Activated CD4-positive, CD25-positive, alpha-beta regulatory T cell treated with anti-CD3 and anti-CD28 coated beads, Interleukin-2, amount 50 U/mL, for 72 hours (primary cell): ENCODE data around the gene MPPED1.

Source experiments
- DNase-seq: peaks from one replicate; pipeline ENCODE4 v3.0.0; 2021

The MPPED1 gene

DNA sequence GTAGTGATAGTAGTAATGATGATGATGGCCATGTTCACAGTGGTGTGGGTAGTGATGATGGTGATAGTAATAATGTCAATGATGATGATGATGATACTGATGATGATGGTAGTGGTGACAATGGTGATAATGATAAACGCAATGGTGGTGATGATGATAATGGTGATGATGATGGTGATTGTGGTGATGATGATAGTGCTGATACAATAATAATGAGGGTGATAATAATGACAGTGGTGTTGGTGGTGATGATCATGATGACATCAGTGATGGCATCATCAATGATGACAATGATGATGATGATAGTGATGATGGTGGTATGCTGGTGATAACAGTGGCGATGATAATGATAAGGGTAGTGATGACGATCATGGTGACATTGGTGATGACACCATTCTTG lies 92.3 kb downstream of the MPPED1 start:
- DNase-seq: no peak

DNA sequence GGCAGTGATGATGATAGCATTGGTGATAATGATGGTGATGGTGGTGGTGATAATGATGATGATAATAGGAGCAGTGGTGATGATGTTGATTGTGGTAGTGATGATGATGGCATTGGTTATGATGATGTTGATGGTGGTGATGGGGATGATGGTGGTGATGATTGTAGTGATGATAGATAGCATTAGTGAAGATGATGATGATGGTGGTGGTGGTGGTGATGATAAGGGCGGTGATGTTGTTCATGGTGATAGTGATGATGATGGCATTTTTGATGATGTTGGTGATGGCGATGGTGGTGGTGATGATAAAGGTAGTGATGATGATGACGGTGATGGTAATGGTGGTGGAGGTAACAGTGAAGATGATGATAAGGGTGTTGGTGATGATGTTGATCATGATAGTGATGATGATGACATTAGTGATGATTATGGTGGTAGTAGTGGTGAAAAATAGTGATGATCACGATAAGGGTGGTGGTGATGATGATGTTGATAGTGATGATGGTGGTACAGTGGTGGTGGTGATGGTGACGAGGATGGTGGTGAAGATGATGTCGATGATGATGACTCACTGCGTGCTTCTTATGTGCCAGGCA lies 93.0 kb downstream of the MPPED1 start:
- no peak for DNase-seq

DNA sequence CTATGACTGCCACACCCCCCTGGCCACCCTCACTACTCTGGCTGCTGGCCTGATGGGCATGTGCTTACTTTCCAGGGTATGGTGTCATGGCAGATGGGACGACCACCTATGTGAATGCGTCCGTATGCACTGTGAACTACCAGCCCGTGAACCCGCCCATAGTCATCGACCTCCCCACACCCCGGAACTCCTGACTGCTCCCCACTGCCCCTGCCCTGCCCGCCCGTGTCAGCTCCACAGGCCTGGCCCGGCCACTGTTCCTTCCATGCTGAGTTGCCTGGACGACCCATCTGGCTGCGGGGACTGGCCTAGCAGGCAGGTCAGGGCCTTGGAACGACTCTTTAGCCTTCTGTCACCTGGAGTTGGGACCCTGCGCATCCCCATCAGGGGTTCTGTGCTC lies 93.6 kb downstream of the MPPED1 start:
- no peak for DNase-seq

DNA sequence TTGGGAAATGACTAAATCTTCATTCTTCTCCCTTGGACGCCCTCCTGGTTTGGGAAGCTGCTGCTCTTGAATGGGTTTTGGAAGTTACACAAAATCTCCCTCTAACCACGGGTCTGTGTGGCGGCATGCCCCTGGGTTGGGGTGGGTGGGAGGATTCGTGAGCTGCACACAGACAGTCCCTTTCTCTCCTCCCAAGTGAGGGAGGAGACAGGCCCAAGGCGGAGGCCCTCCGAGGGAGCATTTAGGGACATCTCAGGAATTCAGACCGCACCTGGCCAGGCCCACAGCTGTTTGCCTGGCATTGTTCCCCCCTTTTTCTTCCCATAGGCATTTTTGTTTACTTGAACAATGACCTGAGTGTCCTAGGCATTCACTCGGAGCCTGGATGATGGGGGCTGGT lies 94.1 kb downstream of the MPPED1 start:
- DNase-seq: no peak

DNA sequence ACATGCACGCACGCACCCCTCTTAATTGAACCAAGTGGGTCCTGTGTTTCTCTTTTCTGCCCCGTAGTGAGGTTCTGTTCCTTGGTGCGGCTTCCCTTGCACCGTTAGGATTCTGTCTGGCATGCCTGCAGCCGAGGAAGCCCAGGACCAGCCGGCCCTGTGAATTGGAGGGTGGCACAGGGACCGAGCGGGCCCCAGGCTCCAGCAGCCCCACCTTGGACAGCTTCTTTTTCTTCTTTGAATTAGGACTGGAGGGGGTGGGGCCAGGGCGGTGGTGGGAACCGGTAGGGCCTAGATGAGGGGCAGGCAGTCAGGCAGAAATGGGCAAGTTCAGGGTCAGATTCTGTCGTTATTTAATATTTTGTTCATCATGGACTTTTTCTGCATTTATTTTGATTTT lies 94.7 kb downstream of the MPPED1 start:
- no peak for DNase-seq

DNA sequence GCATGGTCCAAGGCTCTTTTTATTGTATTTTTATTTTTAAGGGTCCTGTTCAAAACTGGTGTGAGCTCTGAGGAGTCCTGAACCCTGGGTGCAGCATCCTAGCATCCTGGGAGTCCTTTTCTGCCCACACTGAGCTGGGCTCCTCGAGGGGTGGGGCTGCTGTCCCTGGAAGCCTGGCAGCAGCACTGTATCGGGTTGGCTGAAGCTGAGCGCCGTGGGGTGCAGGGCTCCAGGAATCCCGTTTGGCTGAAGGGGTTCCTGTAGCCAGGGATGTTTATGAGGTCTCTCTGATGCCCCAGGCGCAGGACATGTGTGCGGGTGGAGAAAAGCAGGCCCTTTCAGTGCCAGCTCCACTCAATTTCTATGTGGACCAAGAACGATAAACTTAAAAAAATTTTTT lies 95.4 kb downstream of the MPPED1 start:
- no peak for DNase-seq

DNA sequence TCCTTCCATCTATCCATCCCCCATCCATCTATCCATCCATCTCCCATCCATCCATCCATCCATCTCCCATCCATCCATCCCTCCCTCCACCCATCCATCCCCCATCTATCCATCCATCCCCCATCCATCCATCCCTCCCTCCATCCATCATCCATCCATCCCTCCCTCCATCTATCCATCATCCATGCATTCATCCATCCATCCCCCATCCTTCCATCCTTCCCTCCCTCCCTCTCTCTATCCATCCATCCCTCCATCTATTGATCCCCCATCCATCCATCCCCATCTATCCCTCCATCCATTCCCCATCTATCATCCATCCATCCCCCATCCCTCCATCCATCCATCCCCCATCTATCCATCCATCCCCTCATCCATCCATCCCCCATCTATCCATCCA lies 96.7 kb downstream of the MPPED1 start:
- DNase-seq: no peak

DNA sequence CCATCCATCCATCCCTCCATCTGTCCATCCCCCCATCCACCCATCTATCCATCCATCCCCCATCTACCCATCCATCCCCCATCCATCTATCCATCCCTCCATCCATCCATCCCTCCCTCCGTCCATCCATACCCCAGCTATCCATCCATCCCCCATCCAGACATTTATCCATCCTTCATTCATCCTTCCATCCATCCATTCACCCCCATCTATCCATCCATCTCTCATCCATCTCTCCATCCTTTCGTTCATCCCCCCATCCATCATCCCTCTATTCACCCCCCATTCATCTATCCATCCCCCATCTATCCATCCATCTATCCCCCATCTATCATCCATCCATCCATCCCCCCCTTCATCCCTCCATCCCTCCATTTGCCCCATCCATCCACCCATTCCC lies 97.5 kb downstream of the MPPED1 start:
- DNase-seq: no peak

DNA sequence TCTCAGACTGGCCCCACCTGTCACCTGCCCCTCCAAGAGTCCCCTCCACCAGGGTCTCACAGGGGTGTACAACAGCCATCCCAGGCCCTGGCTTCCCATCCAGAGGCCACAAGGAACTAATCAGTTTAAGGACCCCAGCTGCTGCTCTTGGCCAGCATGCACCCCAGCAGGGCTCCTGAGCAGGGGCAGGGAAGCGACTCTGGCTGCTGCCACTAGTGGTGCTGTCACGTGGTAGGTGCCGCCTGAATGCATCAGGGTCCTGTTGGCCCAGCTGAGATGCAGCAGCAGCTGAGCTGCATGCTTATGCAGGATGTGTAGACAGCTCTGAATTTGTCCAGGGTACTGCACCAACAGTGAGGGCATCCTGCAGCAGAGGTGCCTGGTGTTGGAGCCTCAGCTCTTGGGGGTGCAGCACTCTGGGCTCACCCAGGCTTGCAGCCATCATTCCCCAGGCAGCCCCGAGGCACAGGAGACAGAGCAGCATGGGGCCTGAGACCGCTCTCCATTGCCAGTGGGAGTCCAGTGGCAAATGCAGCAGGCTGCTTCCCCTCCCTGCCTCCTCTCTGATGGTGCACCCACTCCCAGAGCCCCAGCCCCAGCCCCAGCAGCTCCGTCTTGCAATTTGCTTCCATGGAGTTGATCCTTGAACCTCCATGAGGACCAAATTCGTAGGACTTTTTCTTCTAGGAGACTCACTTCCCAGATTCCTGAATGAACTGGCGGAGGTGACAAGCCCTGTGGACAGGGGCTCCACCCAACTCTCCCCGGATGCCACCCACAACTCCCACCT lies 98.7 kb downstream of the MPPED1 start:
- DNase-seq: no peak

DNA sequence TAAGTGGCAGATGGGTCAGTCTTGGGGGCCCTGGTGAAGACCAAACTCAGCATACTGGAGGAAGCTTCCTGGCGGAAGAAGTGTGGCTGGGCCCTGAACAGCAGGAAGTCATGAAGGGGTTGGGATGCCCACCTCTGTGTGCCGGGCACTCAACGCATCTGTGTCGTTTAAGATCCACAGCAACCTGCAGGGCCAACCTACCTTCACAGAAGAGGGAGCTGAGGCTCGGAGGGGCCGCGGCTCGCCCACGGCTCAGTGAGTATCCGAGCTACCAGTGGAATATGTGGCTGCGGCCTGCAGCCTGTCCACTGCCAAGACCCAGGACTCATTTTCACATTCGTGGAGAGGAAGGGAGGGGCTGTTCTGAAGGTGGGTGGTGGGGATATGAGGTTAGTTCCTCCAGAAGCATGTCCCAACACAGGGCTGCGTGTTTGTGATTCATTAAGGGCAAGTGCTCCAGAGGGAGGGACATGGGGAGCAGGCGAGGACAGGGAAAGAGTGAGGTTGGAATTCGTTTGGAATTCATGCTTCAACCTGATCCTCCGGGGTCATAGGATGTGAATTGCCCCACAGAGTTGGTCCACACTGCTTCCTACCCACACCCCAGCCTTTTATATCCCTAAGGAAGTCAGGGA lies 99.6 kb downstream of the MPPED1 start:
- DNase-seq: no peak

DNA sequence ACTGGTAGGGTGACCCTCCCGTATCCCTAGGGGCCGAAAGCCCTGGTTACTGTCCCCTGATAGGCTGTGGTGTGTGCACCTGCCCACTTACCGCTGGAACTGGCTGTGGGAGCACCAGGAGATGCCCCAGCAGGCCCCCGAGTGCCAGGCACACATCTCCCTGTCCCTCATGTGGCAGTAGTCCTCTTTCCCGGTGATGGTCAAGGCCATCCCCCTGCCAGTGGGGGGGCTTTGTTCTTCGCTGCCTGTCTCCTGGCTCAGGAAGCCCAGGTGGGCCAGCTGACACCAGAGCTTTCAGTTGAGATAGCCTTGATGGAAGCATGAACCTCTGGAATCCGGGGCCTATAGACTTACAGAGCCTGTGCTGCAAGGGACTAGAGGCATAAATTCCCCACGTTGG lies 100.5 kb downstream of the MPPED1 start:
- no peak for DNase-seq

DNA sequence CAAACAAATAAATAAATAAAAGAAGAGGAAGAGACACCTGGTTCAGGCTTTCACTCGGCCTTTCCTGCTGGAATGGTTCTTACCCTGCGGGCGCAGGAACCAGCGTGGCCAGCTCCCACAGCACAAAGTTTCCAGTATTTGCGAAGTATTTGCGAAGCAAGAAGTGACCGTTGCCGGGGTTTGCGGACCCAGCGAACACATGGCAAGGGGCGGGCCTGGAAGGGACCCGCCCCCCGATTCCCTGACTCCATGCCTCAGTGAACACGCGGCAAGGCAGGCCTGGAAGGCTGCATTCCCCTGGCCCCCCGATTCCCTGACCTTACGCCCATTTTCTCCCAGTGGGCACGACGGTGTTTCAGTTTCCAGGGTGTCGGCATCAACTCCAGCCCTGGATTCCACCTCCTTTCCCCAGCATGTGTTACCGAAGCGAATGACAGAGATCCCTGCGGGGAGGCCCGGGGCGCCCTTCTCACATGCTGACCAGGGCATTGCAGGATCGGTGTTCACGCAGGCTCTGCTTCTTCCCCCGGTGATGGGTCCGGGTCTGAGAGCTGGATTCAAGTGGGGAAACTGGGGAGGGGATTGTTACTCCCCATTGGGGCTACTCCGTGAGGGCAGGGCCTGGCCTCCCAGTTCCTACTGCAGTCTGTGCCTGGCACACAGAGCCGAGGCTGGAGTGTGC lies 102.8 kb downstream of the MPPED1 start:
- no peak for DNase-seq

DNA sequence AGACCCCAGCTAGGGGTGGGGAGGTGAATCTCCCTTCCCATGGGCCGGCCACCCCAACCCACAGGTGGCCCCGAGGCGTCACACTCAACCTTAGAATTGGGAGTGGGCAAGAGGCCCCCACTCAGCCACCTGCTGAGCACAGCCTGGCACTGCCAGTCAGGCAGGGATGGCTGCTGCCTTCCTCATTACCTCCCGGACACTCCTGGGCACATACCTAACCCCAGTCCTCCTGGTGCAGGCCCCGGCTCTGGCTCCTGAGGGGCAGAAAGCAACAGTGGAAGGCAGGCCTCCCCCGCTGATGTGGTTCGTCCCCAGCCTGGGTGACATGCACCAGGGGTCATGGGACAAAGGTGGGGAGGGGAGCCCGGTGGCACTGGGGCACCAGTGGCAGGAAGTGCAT lies 103.6 kb downstream of the MPPED1 start:
- DNase-seq: no peak

DNA sequence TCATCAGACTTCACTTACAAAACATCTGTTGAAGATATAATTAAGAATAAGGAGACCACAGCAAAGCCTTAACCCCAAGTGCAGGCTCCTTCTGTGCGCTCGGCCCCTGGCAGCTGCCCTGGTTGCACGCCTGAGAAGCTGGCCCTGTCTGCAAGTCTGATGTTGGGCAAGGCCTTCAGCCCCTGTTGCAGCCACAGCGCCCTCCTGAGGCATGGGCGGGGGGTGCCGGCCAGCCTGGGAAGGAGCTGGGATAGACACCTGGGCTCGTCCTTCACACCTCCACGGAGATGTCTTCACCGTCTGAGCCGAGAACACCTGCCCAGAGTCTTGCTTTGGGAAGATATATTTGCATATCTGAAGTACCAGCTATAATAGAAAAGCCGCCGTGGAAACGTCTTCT lies 104.1 kb downstream of the MPPED1 start:
- no peak for DNase-seq

DNA sequence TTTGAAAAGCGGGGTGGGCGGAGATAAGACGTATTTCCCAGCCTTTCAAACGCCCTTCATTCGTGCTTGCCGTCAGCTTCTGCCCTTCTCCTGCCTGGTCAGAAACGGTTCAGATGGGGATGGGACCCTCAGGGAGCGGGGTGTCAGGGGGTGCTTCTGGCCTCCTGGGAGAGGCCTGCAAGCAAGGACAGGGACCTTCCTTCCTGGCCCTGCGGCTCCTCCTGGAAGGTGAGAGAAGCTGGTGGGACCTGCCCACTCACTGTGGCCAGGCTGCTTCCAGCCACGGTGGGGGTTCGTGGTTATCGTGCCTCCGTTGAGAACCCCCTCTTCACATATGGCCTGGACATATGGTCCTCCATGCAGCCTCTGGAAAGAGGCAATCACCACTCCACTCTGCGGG lies 104.6 kb downstream of the MPPED1 start:
- DNase-seq: no peak

DNA sequence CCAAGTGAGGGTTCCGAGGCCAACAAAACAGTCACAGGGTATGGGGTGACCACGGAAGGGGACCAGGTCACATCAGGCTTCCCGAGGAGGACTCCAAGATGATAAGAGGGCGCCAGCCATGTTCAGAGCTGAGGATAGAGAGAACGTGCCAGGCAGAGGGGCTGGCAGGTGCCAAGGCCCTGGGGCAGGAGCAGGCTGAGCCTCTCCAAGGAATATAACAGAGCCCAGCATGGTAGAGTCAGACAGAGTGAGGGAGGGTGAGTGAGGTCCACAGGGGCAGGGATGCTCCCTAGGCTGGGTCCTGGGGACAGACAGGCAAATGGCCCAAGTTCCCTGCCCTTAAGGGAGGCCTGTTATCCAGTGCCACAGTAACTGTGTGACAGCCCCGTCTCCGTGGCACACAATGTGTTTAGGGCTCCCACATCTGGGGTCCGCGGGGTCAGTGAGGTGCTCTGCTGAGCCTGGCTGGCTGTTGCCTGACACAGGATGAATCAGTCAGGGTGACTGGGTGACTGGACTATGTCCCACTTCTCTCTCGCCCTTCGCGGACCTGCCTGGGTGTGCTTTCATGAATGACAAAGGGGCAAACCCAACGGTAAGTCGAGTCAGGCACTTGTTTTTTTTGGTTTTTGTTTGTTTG lies 105.3 kb downstream of the MPPED1 start:
- DNase-seq: no peak

DNA sequence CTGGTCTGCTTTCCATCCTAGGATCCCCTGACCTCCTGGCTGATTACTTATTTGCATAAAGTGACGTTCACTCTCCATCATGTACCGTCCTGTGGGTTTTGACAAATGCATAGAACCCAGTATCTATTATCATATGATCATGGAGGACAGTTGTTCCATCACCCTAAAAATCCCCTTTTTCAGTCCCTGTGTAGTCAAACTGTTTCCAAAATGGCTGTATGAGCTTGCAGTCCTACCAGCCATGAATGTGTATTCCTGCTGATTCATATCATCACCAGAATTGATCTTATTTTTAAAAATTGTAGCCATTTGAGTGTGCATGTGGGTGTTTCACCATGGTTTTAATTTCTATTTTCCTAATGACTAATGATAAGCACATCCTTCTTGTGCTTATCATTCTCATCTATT lies 108.8 kb downstream of the MPPED1 start:
- DNase-seq: no peak

DNA sequence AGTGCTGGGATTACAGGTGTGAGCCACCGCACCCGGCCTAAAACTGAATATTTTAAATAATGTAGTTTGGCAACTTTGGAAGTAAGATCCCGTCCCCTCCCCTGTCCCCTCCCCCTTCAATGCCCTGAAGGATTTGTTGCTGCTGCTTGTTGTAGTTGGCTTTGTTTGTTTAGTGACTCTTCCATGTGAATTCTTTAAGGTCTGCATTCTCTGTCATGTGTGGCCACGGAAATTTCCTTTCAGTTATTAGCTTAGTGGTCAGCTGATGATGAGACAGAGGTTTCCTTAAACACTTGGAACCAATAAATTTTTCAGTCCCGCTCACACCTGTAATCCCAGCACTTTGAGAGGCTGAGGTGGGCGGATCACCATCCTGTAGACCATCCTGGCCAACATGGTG lies 109.9 kb downstream of the MPPED1 start:
- DNase-seq: no peak

DNA sequence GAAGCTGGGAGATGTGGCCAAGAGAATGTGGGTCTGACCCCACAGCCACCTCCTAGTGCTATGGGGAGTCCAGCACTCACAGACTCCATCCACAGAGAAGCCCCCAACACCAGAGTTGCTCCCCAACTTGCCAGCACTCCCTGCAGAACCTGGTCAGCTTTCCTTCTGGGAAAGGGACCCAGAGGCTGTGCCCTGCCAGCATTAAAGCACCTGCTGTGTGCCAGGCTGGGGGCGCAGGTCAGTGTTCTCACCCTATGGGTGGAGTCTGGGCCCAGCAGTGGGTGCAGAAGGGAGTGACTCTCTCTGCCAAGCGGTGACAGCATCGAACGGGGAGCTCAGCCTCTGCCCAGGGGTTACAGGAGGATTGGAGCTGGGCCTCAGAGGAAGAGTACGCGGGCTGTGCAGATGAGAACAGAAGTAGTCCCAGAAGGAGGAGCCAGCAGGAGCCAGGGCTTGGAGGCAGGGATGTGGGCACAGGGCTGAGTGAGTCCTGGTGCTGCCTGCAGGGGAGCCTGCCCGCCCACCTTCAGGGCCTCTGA lies 114.4 kb downstream of the MPPED1 start:
- DNase-seq: no peak

DNA sequence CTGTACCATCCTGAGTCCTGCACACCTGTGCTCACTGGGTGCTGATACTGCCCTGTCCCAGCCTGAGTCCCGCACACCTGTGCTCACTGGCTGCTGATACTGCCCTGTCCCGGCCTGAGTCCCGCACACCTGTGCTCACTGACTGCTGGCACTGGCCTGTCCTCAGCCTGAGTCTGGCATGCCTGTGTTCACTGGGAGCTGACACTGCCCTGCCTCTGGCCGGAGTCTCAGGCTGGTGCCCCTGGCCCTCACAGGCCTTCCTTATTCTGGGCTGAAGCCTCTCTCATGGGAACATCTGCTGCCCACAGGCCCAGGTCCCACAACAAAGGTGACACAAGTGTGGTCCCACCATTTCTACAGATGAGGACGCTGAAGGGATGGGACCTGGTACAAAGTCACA lies 115.1 kb downstream of the MPPED1 start:
- no peak for DNase-seq

DNA sequence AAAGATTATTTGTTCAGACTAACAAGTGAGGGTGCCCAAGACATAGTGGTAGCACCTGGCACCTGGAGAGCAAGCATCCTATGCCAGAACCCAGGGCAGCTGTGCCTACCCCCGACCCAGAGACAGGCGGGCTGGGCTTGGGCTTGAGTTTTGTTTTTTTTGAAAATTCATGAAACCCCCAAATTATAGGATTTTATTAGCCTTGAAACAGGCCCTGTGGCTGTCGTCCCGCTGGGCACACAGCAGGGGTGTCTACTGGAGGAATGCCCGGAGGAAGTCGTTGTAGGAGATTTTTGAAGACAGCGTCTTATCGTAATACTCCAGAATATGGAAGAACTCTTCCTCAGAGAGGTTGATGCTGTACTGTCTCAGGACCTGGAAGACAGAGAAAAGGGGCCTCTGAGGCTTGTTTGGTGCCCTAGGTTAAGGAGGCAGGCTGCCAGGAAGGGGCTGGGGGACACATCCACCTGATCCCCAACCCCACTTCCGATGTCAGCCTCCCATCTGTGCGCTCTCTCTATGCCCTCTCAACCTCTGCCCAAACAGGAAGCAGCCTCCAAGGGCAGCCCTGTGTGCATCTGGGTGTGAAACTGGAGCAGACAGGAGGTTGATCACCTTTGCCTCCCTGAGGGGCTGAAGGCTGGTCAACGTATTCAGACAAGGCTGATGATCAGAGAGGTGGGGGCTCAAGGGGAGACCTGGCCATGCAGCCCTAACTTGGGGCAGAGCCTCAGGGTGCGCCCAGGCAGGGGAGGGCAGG lies 117.0 kb downstream of the MPPED1 start:
- no peak for DNase-seq

DNA sequence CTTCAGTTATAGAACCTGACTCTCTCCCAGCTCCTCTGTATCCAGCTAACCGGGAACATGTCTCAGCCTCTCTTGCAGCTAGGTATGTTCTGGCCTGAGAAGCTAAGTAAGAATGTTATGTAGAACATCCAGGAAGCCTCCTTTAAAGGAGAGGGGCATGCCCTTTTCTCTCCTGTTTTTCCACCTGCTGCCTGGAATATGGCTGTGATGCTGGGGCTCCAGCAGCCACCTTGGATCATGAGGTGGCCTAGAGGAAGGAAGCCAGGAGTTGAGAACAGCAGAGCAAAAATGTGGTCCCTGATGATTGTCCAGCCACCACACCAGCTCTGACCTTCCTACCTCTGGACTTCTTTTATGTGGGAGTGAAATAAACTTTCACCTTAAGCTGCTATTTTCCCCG lies 117.6 kb downstream of the MPPED1 start:
- DNase-seq: no peak
